A549 (cell line): ENCODE data around the gene PCDHA1. TPM values are rescaled to one million over a fixed set of nuclear protein-coding genes. Genes with fewer than 3 reads are reported as not detected.
A peak's percentile ranks its signal among the peaks of the same experiment; 100 is the strongest.

ENCODE experiments used
- ATAC-seq, 2 experiments: fragments of 200-7000 bp in 1 of 2; fragments of >200 bp in 1 of 2; cut with Nextera tagmentation in 1 of 2; cut with Tn5 transposase in 1 of 2; 3 replicates each; pipeline versions ENCODE4 v1.8.0 to v1.9.1; 2018 to 2020; ENCODE audit warnings: mild to moderate bottlenecking in 1 of 2, moderate library complexity in 1 of 2
- CTCF ChIA-PET: fragments of 300-600 bp; sonication (Branson Sonifier 250); formaldehyde crosslinking; extraction: SDS; loops from one replicate; lab custom pipeline; 2021; ENCODE audit warnings: antibody characterized with exemption, inconsistent platforms; lab: Yijun Ruan, JAX
- POLR2A ChIA-PET: fragments of 350-600 bp; formaldehyde crosslinking; extraction: SDS; loops from one replicate; lab custom pipeline; 2021; ENCODE audit warnings: antibody characterized with exemption, inconsistent platforms; lab: Yijun Ruan, JAX
- DNase-seq, 2 experiments: peaks; one replicate each; pipeline versions ENCODE4 v3.0.0 to v3.0.0-alpha.2; 2011 to 2016; ENCODE audit warnings: low read depth in 1 of 2, low spot score in 1 of 2
- FAIRE-seq: peaks from 2 replicates; lab custom pipeline; 2011; peaks lifted over from hg19 to GRCh38; lab: Jason Lieb, UNC
- H3K27ac ChIP-seq, 2 experiments: fragments of >200 bp; sonication (Bioruptor Twin); formaldehyde crosslinking; 3 replicates each; pipeline ENCODE4 v1.5.1; 2016 to 2017
- H3K4me1 ChIP-seq: fragments of >200 bp; sonication (Bioruptor Twin); formaldehyde crosslinking; 3 replicates; pipeline ENCODE4 v1.6.1; 2016
- H3K4me2 ChIP-seq: fragments of >200 bp; sonication (Bioruptor Twin); formaldehyde crosslinking; 3 replicates; pipeline ENCODE4 v1.6.1; 2016
- H3K4me3 ChIP-seq: fragments of >200 bp; sonication (Bioruptor Twin); formaldehyde crosslinking; 3 replicates; pipeline ENCODE4 v1.5.1; 2016
- H3K9me3 ChIP-seq: fragments of >200 bp; sonication (Bioruptor Twin); formaldehyde crosslinking; 3 replicates; pipeline ENCODE4 v1.6.1; 2016
- CBX2 ChIP-seq: fragments of 200-600 bp; sonication (generic); IDR thresholded peaks from 2 replicates; pipeline ENCODE4 v1.6.1; 2016; ENCODE audit warnings: low read depth, mild to moderate bottlenecking, borderline replicate concordance
- CBX8 ChIP-seq: fragments of 200-600 bp; sonication (generic); IDR thresholded peaks from 2 replicates; pipeline ENCODE4 v1.6.1; 2016
- CTCF ChIP-seq: fragments of >200 bp; sonication (Bioruptor Twin); formaldehyde crosslinking; IDR thresholded peaks from 3 replicates; pipeline ENCODE4 v1.5.1; 2016
- EHF ChIP-seq: fragments of 250-450 bp; sonication (Bioruptor Pico); IDR thresholded peaks from 2 replicates; pipeline ENCODE4 v1.5.0; 2020; ENCODE audit warnings: mild to moderate bottlenecking
- EP300 ChIP-seq, 2 experiments: fragments of >200 bp; sonication (Bioruptor Twin); formaldehyde crosslinking; IDR thresholded peaks; 2 replicates in 1 of 2; 3 replicates in 1 of 2; pipeline ENCODE4 v1.6.1; 2016 to 2017
- ESRRA ChIP-seq: fragments of 150-350 bp; IDR thresholded peaks from 2 replicates; pipeline ENCODE4 v1.6.1; 2014; ENCODE audit warnings: mild to moderate bottlenecking, low read length, borderline replicate concordance
- FOSB ChIP-seq: fragments of 250-450 bp; sonication (Bioruptor Pico); IDR thresholded peaks from 2 replicates; pipeline ENCODE4 v1.5.0; 2020; ENCODE audit warnings: mild to moderate bottlenecking, moderate library complexity
- FOSL2 ChIP-seq, 2 experiments: fragments of 450-650 bp in 1 of 2; fragments of >200 bp in 1 of 2; sonication (Bioruptor Twin) in 1 of 2; formaldehyde crosslinking; IDR thresholded peaks; 2 replicates each; pipeline versions ENCODE4 v1.5.0 to v1.6.1; 2016 to 2020; ENCODE audit warnings: mild to moderate bottlenecking in 1 of 2, moderate library complexity in 1 of 2
- FOXS1 ChIP-seq: fragments of 250-450 bp; sonication (Bioruptor Pico); IDR thresholded peaks from 2 replicates; pipeline ENCODE4 v1.5.0; 2020; ENCODE audit warnings: mild to moderate bottlenecking, moderate library complexity
- HOXA7 ChIP-seq: fragments of 250-450 bp; sonication (Bioruptor Pico); IDR thresholded peaks from 2 replicates; pipeline ENCODE4 v1.5.0; 2020; ENCODE audit warnings: mild to moderate bottlenecking, moderate library complexity
- HOXB13 ChIP-seq: fragments of 250-450 bp; sonication (Bioruptor Pico); IDR thresholded peaks from 2 replicates; pipeline ENCODE4 v1.5.0; 2020; ENCODE audit warnings: low read depth, mild to moderate bottlenecking, moderate library complexity
- JUN ChIP-seq, 2 experiments: fragments of >200 bp; sonication (Bioruptor Twin); formaldehyde crosslinking; IDR thresholded peaks; 2 replicates in 1 of 2; 3 replicates in 1 of 2; pipeline ENCODE4 v1.6.1; 2016 to 2017
- KDM1A ChIP-seq: fragments of 200-600 bp; sonication (generic); IDR thresholded peaks from 2 replicates; pipeline ENCODE4 v1.6.1; 2016; ENCODE audit warnings: low read depth, mild to moderate bottlenecking
- MAFK ChIP-seq: fragments of 450-650 bp; IDR thresholded peaks from 2 replicates; pipeline ENCODE4 v1.6.1; 2014; ENCODE audit not compliant: partially characterized antibody
- NFE2L2 ChIP-seq: fragments of 150-350 bp; conservative IDR thresholded peaks from 2 replicates; pipeline ENCODE4 v1.6.1; 2014; ENCODE audit warnings: low read length
- POLR2A ChIP-seq: IDR thresholded peaks from 2 replicates; pipeline ENCODE4 v1.6.1; 2012; ENCODE audit warnings: mild to moderate bottlenecking, low read length
- RAD21 ChIP-seq, 2 experiments: fragments of >200 bp in 1 of 2; sonication (Bioruptor Twin) in 1 of 2; formaldehyde crosslinking in 1 of 2; IDR thresholded peaks in 1 of 2; conservative IDR thresholded peaks in 1 of 2; 2 replicates in 1 of 2; 3 replicates in 1 of 2; pipeline ENCODE4 v1.6.1; 2012 to 2018; ENCODE audit warnings: inconsistent platforms in 1 of 2
- REST ChIP-seq: fragments of 200-600 bp; sonication (generic); IDR thresholded peaks from 2 replicates; pipeline ENCODE4 v1.6.1; 2016; ENCODE audit warnings: antibody characterized with exemption, mild to moderate bottlenecking, moderate library complexity
- SMC3 ChIP-seq: fragments of >200 bp; sonication (Bioruptor Twin); formaldehyde crosslinking; IDR thresholded peaks from 3 replicates; pipeline ENCODE4 v1.6.1; 2018; ENCODE audit warnings: inconsistent platforms
- SREBF2 ChIP-seq: fragments of 450-650 bp; IDR thresholded peaks from 2 replicates; pipeline ENCODE4 v1.6.1; 2014; ENCODE audit warnings: mild to moderate bottlenecking, moderate library complexity
- TP53 ChIP-seq: fragments of 250-450 bp; sonication (Bioruptor Pico); IDR thresholded peaks from 2 replicates; pipeline ENCODE4 v1.5.0; 2021; ENCODE audit warnings: mild to moderate bottlenecking, moderate library complexity
- ZSCAN20 ChIP-seq: fragments of 250-450 bp; sonication (Bioruptor Pico); IDR thresholded peaks from 2 replicates; pipeline ENCODE4 v1.8.0; 2022; ENCODE audit warnings: mild to moderate bottlenecking, moderate library complexity
- WGBS: methylation state at CpG from one replicate; pipeline ENCODE4 v1.1.6; 2017; ENCODE audit errors: missing lambda C conversion rate; 5-methylcytosine and 5-hydroxymethylcytosine counted together
- polyA minus RNA-seq: library from RNA; depleted of rRNA, polyadenylated mRNA; stranded (reverse); fragments of >200 nt; gene quantifications from 2 replicates; pipeline ENCODE4 v1.2.3, GENCODE V29; 2011; rRNA and poly(A)+ RNA removed
- polyA plus RNA-seq, 4 experiments: library from polyadenylated mRNA; depleted of rRNA in 3 of 4; stranded (reverse); fragments of >200 nt; fragmentation: RNase III in 1 of 4; extraction: RNeasy Plus Mini Kit Qiagen cat#74134 plus additional on column Dnase treatment in 1 of 4; gene quantifications; 2 replicates in 3 of 4; 3 replicates in 1 of 4; pipeline ENCODE4 v1.2.3, GENCODE V29; 2011 to 2017
- TF ChIP-seq, protein P1 (sequence below): fragments of 450-650 bp; IDR thresholded peaks from 2 replicates; pipeline ENCODE4 v1.6.1; 2014; ENCODE audit warnings: antibody characterized with exemption

The PCDHA1 gene
- polyA plus RNA-seq (2011; rRNA removed) (0.37 and 0.52 TPM in 2 replicates), polyA plus RNA-seq (2017; fragmentation: RNase III; extraction: RNeasy Plus Mini Kit Qiagen cat#74134 plus additional on column Dnase treatment) (0.12 to 0.18 TPM (median 0.13 TPM) in 3 replicates), polyA minus RNA-seq (0.05 and 0.29 TPM in 2 replicates)
- polyA plus RNA-seq (2012; cell fraction: cytosol; rRNA removed), result 0.05 and 0.14 TPM in 2 replicates
- polyA plus RNA-seq (2012; cell fraction: nucleus; rRNA removed), result 0.31 and 0.36 TPM in 2 replicates

DNA sequence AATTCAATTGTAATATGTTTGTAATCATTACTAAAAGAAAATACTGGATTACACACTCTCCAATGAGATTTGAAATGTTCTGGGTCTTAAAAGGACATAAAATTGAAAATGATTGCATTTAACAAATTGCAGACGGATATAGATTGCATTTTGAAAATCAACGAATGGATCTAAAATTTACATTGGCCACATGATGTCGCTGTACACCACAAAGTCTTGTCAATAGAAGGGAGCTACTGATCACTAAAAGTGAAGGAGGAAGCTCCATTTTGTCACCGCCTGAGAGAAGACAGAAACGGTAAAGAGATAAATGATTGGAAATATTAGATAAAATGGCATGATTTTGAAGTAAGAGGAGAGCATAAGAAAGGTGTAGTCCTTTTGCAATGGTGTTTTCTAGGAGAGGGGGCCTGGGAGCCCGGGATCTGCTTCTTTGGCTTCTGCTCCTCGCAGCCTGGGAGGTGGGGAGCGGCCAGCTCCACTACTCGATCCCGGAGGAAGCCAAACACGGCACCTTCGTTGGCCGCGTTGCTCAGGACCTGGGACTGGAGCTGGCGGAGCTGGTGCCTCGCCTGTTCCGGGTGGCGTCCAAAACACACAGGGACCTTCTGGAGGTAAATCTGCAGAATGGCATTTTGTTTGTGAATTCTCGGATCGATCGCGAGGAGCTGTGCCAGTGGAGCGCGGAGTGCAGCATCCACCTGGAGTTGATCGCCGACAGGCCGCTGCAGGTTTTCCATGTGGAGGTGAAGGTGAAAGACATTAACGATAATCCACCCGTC is at the start of gene PCDHA1:
TSS of gene PCDHA1 (plus strand) at position 236 of the 782 bp plus-strand sequence.
- TF ChIP-seq JUN (IDR thresholded peaks at IDR 0.05), result no peak
- TF ChIP-seq RAD21 (conservative IDR thresholded peaks at IDR 0.05 in 1 of 2, IDR thresholded peaks at IDR 0.05 in 1 of 2), result peak in 1 of 2 experiments; percentile 29; a peak in 2 of 5 replicates
- TF ChIP-seq CTCF, result peak; percentile 23; the same call in 2 of the 3 replicates
- H3K27ac ChIP-seq, result no peak within 1 kb of the TSS
- ATAC-seq (peak in 1 of 2 experiments; percentile 56; a peak in 2 of 6 replicates), FAIRE-seq (peak; percentile 85), DNase-seq (peak; percentile 29 to 46)
- POLR2A ChIA-PET, result no interaction called here
- H3K4me3 ChIP-seq, result no peak within 1 kb of the TSS
- WGBS, result 25% methylated on average over 29 of the region's 29 CpGs
- no peaks in the 10 kb centered on the region for H3K4me1 ChIP-seq
- peak within 1 kb of the TSS; percentile 44; the same call in 2 of the 3 replicates for H3K4me2 ChIP-seq
- CTCF ChIA-PET, result interaction anchor here (0.6 to 2.1 kb wide), 6 partner anchors 9 to 255 kb away, joined by 3 to 9 read pairs (median 4); partner anchors contain the start of gene PCDHA2
- H3K9me3 ChIP-seq, result peaks cover 48% of the 10 kb centered on the region

- 10% methylated on average over 1 of the region's 1 CpG for WGBS
- Histone ChIP-seq H3K4me2 (no peak overlapping the region), H3K9me3 (peaks cover 23% of the 10 kb centered on the region; the same call in 2 of the 3 replicates)
- POLR2A ChIA-PET, result no interaction called here
- TF ChIP-seq MAFK, result peak; percentile 22
- TF ChIP-seq EP300 (IDR thresholded peaks at IDR 0.05), result no peak
- no peak for TF ChIP-seq KDM1A
- no peak for TF ChIP-seq HOXB13 (CRISPR knock-in tag)
- TF ChIP-seq, all 56 proteins: peak for 1
- Histone ChIP-seq H3K4me3 (no peak overlapping the region), H3K4me1 (no peaks in the 10 kb centered on the region), H3K27ac (no peak overlapping the region)
- DNase-seq (no peak), ATAC-seq (no peak), FAIRE-seq (no peak)
- CTCF ChIA-PET, result interaction anchor here (1.3 kb wide), 1 partner anchor 10 kb away, joined by 3 read pairs; no protein-coding TSS in a partner anchor
Observed at GRCh38 chr5:140737486-140737885, 48.5 kb upstream of the PCDHA1 start.

GRCh38 chr5:140741967-140742366 is 44.0 kb upstream of the PCDHA1 start:
- Histone ChIP-seq H3K27ac (no peak overlapping the region), H3K4me1 (no peaks in the 10 kb centered on the region), H3K9me3 (peaks cover 20% of the 10 kb centered on the region; the same call in 2 of the 3 replicates), H3K4me3 (no peak overlapping the region), H3K4me2 (no peak overlapping the region)
- POLR2A ChIA-PET, result no interaction called here
- FAIRE-seq (no peak), DNase-seq (no peak), ATAC-seq (no peak)
- WGBS, result 35% methylated on average over 1 of the region's 1 CpG
- TF ChIP-seq POLR2A, result no peak
- no peak for TF ChIP-seq ZSCAN20 (CRISPR knock-in tag)
- no peak for TF ChIP-seq MAFK
- no peak for TF ChIP-seq JUN (IDR thresholded peaks at IDR 0.05)
- TF ChIP-seq FOXS1 (CRISPR knock-in tag), result no peak
- TF ChIP-seq NFE2L2, result no peak
- no peak for TF ChIP-seq TP53
- TF ChIP-seq ESRRA, result no peak
- CTCF ChIA-PET, result interaction anchor here (0.7 kb wide), 1 partner anchor 10 kb away, joined by 3 read pairs; no protein-coding TSS in a partner anchor

GRCh38 chr5:140753561-140753960 is 32.4 kb upstream of the PCDHA1 start:
- no peak for DNase-seq
- ChIA-PET POLR2A (no interaction called here), CTCF (no interaction called here)
- WGBS, result 8% methylated on average over 4 of the region's 5 CpGs
- no peaks in the 10 kb centered on the region for H3K4me1 ChIP-seq
- ATAC-seq, result no peak
- FAIRE-seq, result no peak
- H3K27ac ChIP-seq, result no peak overlapping the region
- H3K9me3 ChIP-seq, result peaks cover 32% of the 10 kb centered on the region; the same call in 2 of the 3 replicates
- no peak overlapping the region for H3K4me2 ChIP-seq
- H3K4me3 ChIP-seq, result no peak overlapping the region
- TF ChIP-seq, protein P1, sequence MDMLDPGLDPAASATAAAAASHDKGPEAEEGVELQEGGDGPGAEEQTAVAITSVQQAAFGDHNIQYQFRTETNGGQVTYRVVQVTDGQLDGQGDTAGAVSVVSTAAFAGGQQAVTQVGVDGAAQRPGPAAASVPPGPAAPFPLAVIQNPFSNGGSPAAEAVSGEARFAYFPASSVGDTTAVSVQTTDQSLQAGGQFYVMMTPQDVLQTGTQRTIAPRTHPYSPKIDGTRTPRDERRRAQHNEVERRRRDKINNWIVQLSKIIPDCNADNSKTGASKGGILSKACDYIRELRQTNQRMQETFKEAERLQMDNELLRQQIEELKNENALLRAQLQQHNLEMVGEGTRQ, result no peak
- no peak for TF ChIP-seq POLR2A
- TF ChIP-seq HOXA7 (CRISPR knock-in tag), result no peak
- no peak for TF ChIP-seq FOSL2 (IDR thresholded peaks at IDR 0.05)
- TF ChIP-seq FOSL2 (CRISPR knock-in tag; IDR thresholded peaks at IDR 0.05), result no peak
- no peak for TF ChIP-seq CBX2
- no peak for TF ChIP-seq SMC3
- no peak for TF ChIP-seq REST
- TF ChIP-seq FOSB (CRISPR knock-in tag), result no peak
- TF ChIP-seq SREBF2, result no peak
- no peak for TF ChIP-seq CBX8
- TF ChIP-seq EHF, result no peak
